Parathyroid adenoma (tissue), 2 donors: Measurements from ENCODE around the gene XPNPEP2.

Experiments used
- H2AFZ ChIP-seq: fragments of 300-600 bp; sonication (generic); one replicate; pipeline ENCODE4 v1.7.0; 2017; ENCODE audit warnings: antibody characterized with exemption, mild to moderate bottlenecking
- H3K27ac ChIP-seq: fragments of 300-600 bp; sonication (generic); one replicate; pipeline ENCODE4 v1.7.0; 2017
- H3K27me3 ChIP-seq: fragments of 300-600 bp; sonication (generic); one replicate; pipeline ENCODE4 v1.7.0; 2017; ENCODE audit warnings: low read length; ENCODE audit not compliant: control insufficient read depth, insufficient read depth
- H3K36me3 ChIP-seq: fragments of 300-600 bp; sonication (generic); one replicate; pipeline ENCODE4 v1.7.0; 2017; ENCODE audit warnings: low read length; ENCODE audit not compliant: control insufficient read depth, insufficient read depth
- H3K4me1 ChIP-seq: fragments of 300-600 bp; sonication (generic); one replicate; pipeline ENCODE4 v1.7.0; 2017; ENCODE audit warnings: control low read depth
- H3K4me2 ChIP-seq: fragments of 300-600 bp; sonication (generic); one replicate; pipeline ENCODE4 v1.7.0; 2017; ENCODE audit warnings: low read length
- H3K4me3 ChIP-seq: fragments of 300-600 bp; sonication (generic); one replicate; pipeline ENCODE4 v1.7.0; 2017; ENCODE audit warnings: low read depth, low read length
- H3K79me2 ChIP-seq: fragments of 300-600 bp; sonication (generic); one replicate; pipeline ENCODE4 v1.7.0; 2017; ENCODE audit warnings: control low read depth
- H3K9ac ChIP-seq: fragments of 300-600 bp; sonication (generic); one replicate; pipeline ENCODE4 v1.7.0; 2017; ENCODE audit warnings: mild to moderate bottlenecking
- H3K9me3 ChIP-seq: fragments of 300-600 bp; sonication (generic); one replicate; pipeline ENCODE4 v1.7.0; 2017; ENCODE audit warnings: low read length; ENCODE audit not compliant: control insufficient read depth
- CTCF ChIP-seq: fragments of 300-600 bp; sonication (generic); IDR thresholded peaks from one replicate; pipeline ENCODE4 v1.7.0; 2017; ENCODE audit warnings: antibody characterized with exemption, mild to moderate bottlenecking
- donor health status: primary hyperparathyroidism.

The XPNPEP2 gene

DNA sequence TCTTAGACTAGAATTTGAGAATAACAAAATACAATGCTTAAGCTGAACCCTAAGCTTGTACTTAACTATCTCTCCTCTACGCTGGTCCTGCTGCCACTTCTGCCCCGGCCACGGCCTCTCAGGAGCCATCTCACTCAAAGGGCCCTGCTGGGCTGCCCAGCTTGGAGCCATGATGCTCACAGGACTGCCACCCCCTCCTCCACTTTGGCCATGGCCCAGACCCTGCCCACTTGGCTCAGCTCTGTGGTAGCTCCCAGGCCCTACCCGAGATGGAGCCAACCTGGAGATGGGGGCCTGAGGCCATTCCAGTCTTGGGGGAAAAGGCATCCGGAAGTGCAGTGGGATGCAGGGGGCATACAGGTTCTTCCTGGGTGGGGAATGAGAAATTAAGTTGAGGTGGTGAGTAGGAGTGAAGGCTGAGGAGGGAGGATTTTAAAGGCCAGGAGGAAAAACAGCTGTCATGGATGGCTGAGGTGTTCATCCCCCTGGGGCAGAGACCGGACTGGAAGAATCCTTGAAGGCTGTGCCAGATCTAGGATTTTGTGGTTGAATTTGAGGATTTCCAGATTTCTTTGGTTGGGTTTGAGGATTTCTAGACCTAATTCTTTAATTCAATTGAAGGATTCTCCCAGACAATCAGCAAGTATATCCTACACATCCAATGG lies 41.8 kb downstream of the XPNPEP2 start:
- no peaks in the 10 kb centered on the region for H3K9me3 ChIP-seq
- no peaks in the 10 kb centered on the region for H3K4me1 ChIP-seq
- H3K36me3 ChIP-seq, result no peaks in the 10 kb centered on the region
- no peaks in the 10 kb centered on the region for H3K79me2 ChIP-seq
- H3K27me3 ChIP-seq, result no peaks in the 10 kb centered on the region
- no peak overlapping the region for H3K9ac ChIP-seq
- no peak overlapping the region for H3K27ac ChIP-seq
- H3K4me3 ChIP-seq, result no peak overlapping the region
- H2AFZ ChIP-seq, result no peak overlapping the region
- TF ChIP-seq CTCF, result no peak
- H3K4me2 ChIP-seq, result no peak overlapping the region

- TF ChIP-seq CTCF, result no peak
- Histone ChIP-seq H3K4me3 (no peak overlapping the region), H3K27ac (no peak overlapping the region)
Measured at GRCh38 chrX:129781134-129781672, 42.4 kb downstream of the XPNPEP2 start.

GRCh38 chrX:129781680-129782495 lies 43.1 kb downstream of the XPNPEP2 start:
- no peaks in the 10 kb centered on the region for H3K36me3 ChIP-seq
- H3K9me3 ChIP-seq, result no peaks in the 10 kb centered on the region
- no peak overlapping the region for H3K27ac ChIP-seq
- no peak overlapping the region for H3K4me3 ChIP-seq
- no peaks in the 10 kb centered on the region for H3K4me1 ChIP-seq
- no peaks in the 10 kb centered on the region for H3K27me3 ChIP-seq
- TF ChIP-seq CTCF, result no peak
- no peak overlapping the region for H2AFZ ChIP-seq
- H3K4me2 ChIP-seq, result no peak overlapping the region
- H3K9ac ChIP-seq, result no peak overlapping the region
- H3K79me2 ChIP-seq, result no peaks in the 10 kb centered on the region

More at GRCh38 chrX:129781134-129781672, 42.4 kb downstream of the XPNPEP2 start:
- Histone ChIP-seq H3K4me1 (no peaks in the 10 kb centered on the region), H3K36me3 (no peaks in the 10 kb centered on the region), H3K79me2 (no peaks in the 10 kb centered on the region), H3K9ac (no peak overlapping the region), H3K4me2 (no peak overlapping the region), H3K27me3 (no peaks in the 10 kb centered on the region), H2AFZ (no peak overlapping the region), H3K9me3 (no peaks in the 10 kb centered on the region)

DNA sequence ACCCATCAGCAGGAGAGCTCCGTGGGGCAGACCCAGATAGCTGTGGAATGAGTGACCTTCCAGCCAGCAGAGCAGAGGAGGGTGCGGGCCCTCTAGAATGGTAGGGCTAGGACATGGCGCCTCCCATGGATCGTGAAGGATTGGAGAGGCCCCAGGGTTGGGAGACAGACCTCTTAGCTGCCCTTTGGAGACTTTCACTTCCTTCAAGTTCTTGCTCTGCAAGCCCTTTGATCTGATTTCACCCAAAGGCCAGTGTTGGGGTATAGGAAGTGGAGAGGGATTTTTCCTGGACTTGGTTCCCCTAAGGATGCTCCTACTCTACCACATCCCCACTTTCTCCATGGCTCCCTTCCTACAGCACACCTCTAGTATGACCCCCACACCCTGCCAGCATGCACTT lies 43.9 kb downstream of the XPNPEP2 start:
- Histone ChIP-seq H3K79me2 (no peaks in the 10 kb centered on the region), H3K36me3 (no peaks in the 10 kb centered on the region), H3K4me2 (no peak overlapping the region), H3K4me1 (no peaks in the 10 kb centered on the region), H3K4me3 (no peak overlapping the region), H3K9ac (no peak overlapping the region), H3K27me3 (no peaks in the 10 kb centered on the region), H2AFZ (no peak overlapping the region), H3K9me3 (no peaks in the 10 kb centered on the region), H3K27ac (no peak overlapping the region)
- no peak for TF ChIP-seq CTCF
